BJ (cell line): ENCODE measurements around the gene CAMK2N2. TPM values are rescaled to one million over a fixed set of nuclear protein-coding genes. Genes with fewer than 3 reads are reported as not detected.
"Not testable (repeated sequence)": the region's sequence is repeated elsewhere in the genome, so short reads cannot be mapped to it uniquely, and the experiment has no call there.

Experiments
- CTCF ChIA-PET: fragments of 350-600 bp; formaldehyde crosslinking; extraction: SDS; loops from one replicate; lab custom pipeline; 2021; ENCODE audit warnings: antibody characterized with exemption, inconsistent platforms; lab: Yijun Ruan, JAX
- POLR2A ChIA-PET: fragments of 300-600 bp; sonication (Branson Sonifier 250); formaldehyde crosslinking; extraction: SDS; loops from one replicate; lab custom pipeline; 2021; ENCODE audit warnings: antibody characterized with exemption; lab: Charles Lee
- DNase-seq: peaks from one replicate; pipeline ENCODE4 v3.0.0-alpha.2; 2011; ENCODE audit warnings: low read depth
- H3K27me3 ChIP-seq: 2 replicates; pipeline ENCODE4 v1.6.0; 2011; ENCODE audit warnings: low read length; ENCODE audit not compliant: control insufficient read depth, insufficient read depth
- H3K36me3 ChIP-seq: 2 replicates; pipeline ENCODE4 v1.5.1; 2011; ENCODE audit warnings: low read length; ENCODE audit not compliant: control insufficient read depth, insufficient read depth
- H3K4me3 ChIP-seq: 2 replicates; pipeline ENCODE4 v1.5.1; 2011; ENCODE audit warnings: low read depth, mild to moderate bottlenecking, control low read depth, low read length
- CTCF ChIP-seq: IDR thresholded peaks from 2 replicates; pipeline ENCODE4 v1.5.1; 2011; ENCODE audit warnings: low read depth, mild to moderate bottlenecking, control low read depth, inconsistent platforms, low read length, moderate library complexity; ENCODE audit not compliant: insufficient read depth
- polyA plus RNA-seq: library from polyadenylated mRNA; depleted of rRNA; stranded (reverse); fragments of >200 nt; gene quantifications from 2 replicates; pipeline ENCODE4 v1.2.3, GENCODE V29; 2011

Gene CAMK2N2
- polyA plus RNA-seq, 1 experiment, result 0.28 TPM

DNA sequence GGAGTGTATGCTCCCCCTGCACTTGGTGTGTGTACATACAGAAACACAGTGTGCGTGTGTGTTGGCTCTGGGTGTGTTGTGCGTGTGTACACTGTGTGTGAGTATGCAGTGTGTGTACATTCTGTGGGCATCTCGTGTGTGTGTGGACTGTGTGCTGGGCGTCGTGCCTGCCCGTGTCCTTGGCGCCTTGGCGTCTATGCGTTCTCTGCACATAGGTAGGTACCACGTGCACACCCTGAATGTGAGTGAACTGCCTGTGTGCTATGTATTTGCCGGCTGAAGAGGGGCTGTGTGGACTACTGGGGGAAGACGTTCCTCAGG lies 14.0 kb upstream of the CAMK2N2 start:
- TF ChIP-seq CTCF, result no peak
- ChIA-PET CTCF (no interaction called here), POLR2A (no interaction called here)
- H3K4me3 ChIP-seq, result no peak overlapping the region
- H3K27me3 ChIP-seq, result peaks cover 37% of the 10 kb centered on the region
- no peak for DNase-seq
- H3K36me3 ChIP-seq, result no peaks in the 10 kb centered on the region

DNA sequence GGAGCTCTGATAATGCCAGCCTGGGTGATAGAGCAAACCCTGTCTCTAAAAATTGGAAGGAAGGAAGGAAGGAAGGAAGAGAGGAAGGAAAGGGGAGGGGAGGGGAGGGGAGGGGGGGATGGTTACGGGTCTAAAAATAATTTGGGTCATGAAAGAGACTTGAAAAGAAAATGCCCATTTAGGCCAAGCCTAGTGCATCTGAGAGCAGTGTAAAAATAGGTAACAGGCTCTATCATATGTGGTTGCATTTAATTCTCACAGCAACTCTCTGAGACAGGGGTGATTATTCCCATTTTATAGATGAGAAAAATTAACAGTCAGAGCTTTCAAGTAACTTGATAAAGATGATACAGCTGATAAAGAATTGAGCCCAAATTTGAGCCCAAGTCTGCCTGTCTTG lies 10.9 kb upstream of the CAMK2N2 start:
- peaks cover 23% of the 10 kb centered on the region for H3K27me3 ChIP-seq
- no peak overlapping the region for H3K4me3 ChIP-seq
- no peak for DNase-seq
- ChIA-PET POLR2A (no interaction called here), CTCF (interaction anchor here (2.0 kb wide), 1 partner anchor 17 kb away, joined by 10 read pairs; no protein-coding TSS in a partner anchor)
- TF ChIP-seq CTCF, result no peak
- H3K36me3 ChIP-seq, result no peaks in the 10 kb centered on the region

DNA sequence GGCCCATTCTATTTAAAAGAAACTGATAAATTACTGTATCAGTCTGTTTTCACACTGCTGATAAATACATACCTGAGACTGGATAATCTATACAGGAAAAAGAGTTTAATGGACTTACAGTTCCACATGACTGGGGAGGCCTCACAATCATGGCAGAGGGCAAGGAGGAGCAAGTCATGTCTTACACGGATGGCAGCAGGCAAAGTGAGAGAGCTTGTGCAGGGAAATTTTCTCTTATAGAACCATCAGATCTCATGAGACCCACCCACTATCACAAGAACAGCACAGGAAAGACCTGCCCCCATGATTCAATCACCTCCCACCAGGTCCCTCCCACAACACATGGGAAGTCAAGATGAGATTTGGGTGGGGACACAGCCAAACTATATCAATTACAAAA lies 5.9 kb upstream of the CAMK2N2 start:
- CTCF ChIA-PET, result interaction anchor here (1.2 kb wide), 1 partner anchor 27 kb away, joined by 3 read pairs; no protein-coding TSS in a partner anchor
- H3K4me3 ChIP-seq, H3K36me3 ChIP-seq, POLR2A ChIA-PET, H3K27me3 ChIP-seq, DNase-seq: not testable (repeated sequence)

DNA sequence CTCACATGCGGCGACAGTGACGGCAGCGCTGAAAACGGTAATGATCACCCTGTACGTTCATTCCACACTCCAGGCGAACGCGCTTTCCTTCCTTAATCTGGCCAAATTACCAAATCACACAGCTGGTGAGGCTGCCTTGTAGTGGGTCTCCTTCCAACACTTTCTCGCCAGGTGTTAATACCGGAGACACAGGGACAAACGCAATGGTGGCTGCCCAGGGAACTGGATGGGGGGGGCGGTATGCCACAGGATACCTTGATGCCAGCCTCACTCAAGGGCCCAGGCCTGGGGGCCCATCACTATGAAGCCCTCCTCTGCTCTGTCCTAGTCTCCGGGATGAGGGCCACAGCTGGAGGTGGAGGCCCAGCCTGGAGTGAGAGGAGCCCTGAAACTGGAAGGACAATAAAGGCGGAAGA lies 1.4 kb upstream of the CAMK2N2 start:
- DNase-seq, result no peak
- ChIA-PET CTCF (interaction anchor here (0.8 kb wide), 1 partner anchor 794 kb away, joined by 3 read pairs; no protein-coding TSS in a partner anchor), POLR2A (no interaction called here)
- Histone ChIP-seq H3K4me3 (no peak overlapping the region), H3K36me3 (no peaks in the 10 kb centered on the region), H3K27me3 (peaks cover 11% of the 10 kb centered on the region)
- TF ChIP-seq CTCF, result no peak

- POLR2A ChIA-PET, result interaction anchor here (0.5 kb wide), 1 partner anchor 243 kb away, joined by 5 read pairs; no protein-coding TSS in a partner anchor
Observed at GRCh38 chr3:184261854-184262763, 756 bp upstream of the CAMK2N2 start.

More at GRCh38 chr3:184261854-184262763, 756 bp upstream of the CAMK2N2 start:
- TF ChIP-seq CTCF, result no peak
- CTCF ChIA-PET, result interaction anchor here (1.1 to 1.5 kb wide), 2 partner anchors 22 to 34 kb away, joined by 3 to 4 read pairs; no protein-coding TSS in a partner anchor
- Histone ChIP-seq H3K27me3 (peaks cover 11% of the 10 kb centered on the region), H3K4me3 (peak overlapping the region; percentile 51), H3K36me3 (no peaks in the 10 kb centered on the region)
- DNase-seq, result no peak
